DOHH2 (cell line): Measurements from ENCODE around the gene PLXND1.

Experiments
- H3F3A ChIP-seq: fragments of 200-600 bp; sonication (generic), shearing (Covaris generic); 2 replicates; pipeline ENCODE4 v1.6.0; 2016; ENCODE audit warnings: antibody characterized with exemption, mild to moderate bottlenecking; ENCODE audit not compliant: control insufficient read depth, insufficient read depth
- H3K27ac ChIP-seq: fragments of 200-600 bp; sonication (generic); 2 replicates; pipeline ENCODE4 v1.5.1; 2014; ENCODE audit warnings: low read depth, mild to moderate bottlenecking, low read length, moderate library complexity
- H3K27me3 ChIP-seq: fragments of 200-600 bp; sonication (generic); 2 replicates; pipeline ENCODE4 v1.6.1; 2014; ENCODE audit warnings: mild to moderate bottlenecking, low read length, mixed read lengths; ENCODE audit not compliant: control insufficient read depth
- H3K36me3 ChIP-seq: fragments of 200-600 bp; sonication (generic); 2 replicates; pipeline ENCODE4 v1.6.1; 2014; ENCODE audit warnings: mild to moderate bottlenecking, low read length, moderate library complexity, mixed read lengths; ENCODE audit not compliant: control insufficient read depth
- H3K4me1 ChIP-seq: fragments of 200-600 bp; sonication (generic); 2 replicates; pipeline ENCODE4 v1.6.1; 2014; ENCODE audit warnings: mild to moderate bottlenecking, low read length, mixed read lengths; ENCODE audit not compliant: control insufficient read depth
- H3K4me2 ChIP-seq: fragments of 200-600 bp; sonication (generic); 2 replicates; pipeline ENCODE4 v1.6.0; 2014; ENCODE audit warnings: mild to moderate bottlenecking, low read length, moderate library complexity
- H3K4me3 ChIP-seq: fragments of 200-600 bp; sonication (generic); 2 replicates; pipeline ENCODE4 v1.5.1; 2014; ENCODE audit warnings: mild to moderate bottlenecking, low read length, mixed read lengths
- H3K79me2 ChIP-seq: fragments of 200-600 bp; sonication (generic); 2 replicates; pipeline ENCODE4 v1.6.1; 2014; ENCODE audit warnings: mild to moderate bottlenecking, low read length, mixed read lengths; ENCODE audit not compliant: control insufficient read depth
- H3K9me2 ChIP-seq: fragments of 200-600 bp; sonication (generic); replicated peaks from 2 replicates; pipeline ENCODE4 v1.6.1; 2014; ENCODE audit warnings: mild to moderate bottlenecking, low read length, mixed read lengths; ENCODE audit not compliant: control insufficient read depth
- H3K9me3 ChIP-seq: fragments of 200-600 bp; sonication (generic); 2 replicates; pipeline ENCODE4 v1.6.1; 2014; ENCODE audit warnings: antibody characterized with exemption, low read length, mixed read lengths; ENCODE audit not compliant: control insufficient read depth, insufficient read depth
- H4K20me1 ChIP-seq: fragments of 200-600 bp; sonication (generic); 2 replicates; pipeline ENCODE4 v1.6.0; 2014; ENCODE audit warnings: low read depth, mild to moderate bottlenecking, antibody characterized with exemption, low read length, moderate library complexity; ENCODE audit not compliant: control insufficient read depth, insufficient read depth
- EZH2phosphoT487 ChIP-seq: fragments of 200-600 bp; sonication (generic); IDR thresholded peaks from 2 replicates; pipeline ENCODE4 v1.6.1; 2017; ENCODE audit warnings: borderline replicate concordance, mild to moderate bottlenecking, antibody characterized with exemption, low read length, moderate library complexity, mixed read lengths
- TF ChIP-seq, protein P1 (sequence below): fragments of 200-600 bp; sonication (generic); IDR thresholded peaks from one replicate; pipeline ENCODE4 v1.5.1; 2014; ENCODE audit warnings: antibody characterized with exemption, mild to moderate bottlenecking, low read depth, low read length; ENCODE audit not compliant: poor library complexity, severe bottlenecking

The PLXND1 gene

GRCh38 chr3:129553171-129553570 is 53.3 kb downstream of the PLXND1 start:
- Histone ChIP-seq H3K27ac (no peak overlapping the region), H3K4me3 (no peak overlapping the region), H3K27me3 (peaks cover 4% of the 10 kb centered on the region; the same call in 1 of the 2 replicates), H3K36me3 (no peaks in the 10 kb centered on the region), H3K9me2 (no peaks in the 10 kb centered on the region), H3K4me2 (no peak overlapping the region), H3K4me1 (no peaks in the 10 kb centered on the region; the same call in 1 of the 2 replicates), H3K79me2 (no peaks in the 10 kb centered on the region), H3F3A (no peaks in the 10 kb centered on the region), H3K9me3 (no peaks in the 10 kb centered on the region), H4K20me1 (no peaks in the 10 kb centered on the region)
- TF ChIP-seq EZH2phosphoT487, result no peak
- TF ChIP-seq, protein P1, sequence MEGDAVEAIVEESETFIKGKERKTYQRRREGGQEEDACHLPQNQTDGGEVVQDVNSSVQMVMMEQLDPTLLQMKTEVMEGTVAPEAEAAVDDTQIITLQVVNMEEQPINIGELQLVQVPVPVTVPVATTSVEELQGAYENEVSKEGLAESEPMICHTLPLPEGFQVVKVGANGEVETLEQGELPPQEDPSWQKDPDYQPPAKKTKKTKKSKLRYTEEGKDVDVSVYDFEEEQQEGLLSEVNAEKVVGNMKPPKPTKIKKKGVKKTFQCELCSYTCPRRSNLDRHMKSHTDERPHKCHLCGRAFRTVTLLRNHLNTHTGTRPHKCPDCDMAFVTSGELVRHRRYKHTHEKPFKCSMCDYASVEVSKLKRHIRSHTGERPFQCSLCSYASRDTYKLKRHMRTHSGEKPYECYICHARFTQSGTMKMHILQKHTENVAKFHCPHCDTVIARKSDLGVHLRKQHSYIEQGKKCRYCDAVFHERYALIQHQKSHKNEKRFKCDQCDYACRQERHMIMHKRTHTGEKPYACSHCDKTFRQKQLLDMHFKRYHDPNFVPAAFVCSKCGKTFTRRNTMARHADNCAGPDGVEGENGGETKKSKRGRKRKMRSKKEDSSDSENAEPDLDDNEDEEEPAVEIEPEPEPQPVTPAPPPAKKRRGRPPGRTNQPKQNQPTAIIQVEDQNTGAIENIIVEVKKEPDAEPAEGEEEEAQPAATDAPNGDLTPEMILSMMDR, result no peak

DNA sequence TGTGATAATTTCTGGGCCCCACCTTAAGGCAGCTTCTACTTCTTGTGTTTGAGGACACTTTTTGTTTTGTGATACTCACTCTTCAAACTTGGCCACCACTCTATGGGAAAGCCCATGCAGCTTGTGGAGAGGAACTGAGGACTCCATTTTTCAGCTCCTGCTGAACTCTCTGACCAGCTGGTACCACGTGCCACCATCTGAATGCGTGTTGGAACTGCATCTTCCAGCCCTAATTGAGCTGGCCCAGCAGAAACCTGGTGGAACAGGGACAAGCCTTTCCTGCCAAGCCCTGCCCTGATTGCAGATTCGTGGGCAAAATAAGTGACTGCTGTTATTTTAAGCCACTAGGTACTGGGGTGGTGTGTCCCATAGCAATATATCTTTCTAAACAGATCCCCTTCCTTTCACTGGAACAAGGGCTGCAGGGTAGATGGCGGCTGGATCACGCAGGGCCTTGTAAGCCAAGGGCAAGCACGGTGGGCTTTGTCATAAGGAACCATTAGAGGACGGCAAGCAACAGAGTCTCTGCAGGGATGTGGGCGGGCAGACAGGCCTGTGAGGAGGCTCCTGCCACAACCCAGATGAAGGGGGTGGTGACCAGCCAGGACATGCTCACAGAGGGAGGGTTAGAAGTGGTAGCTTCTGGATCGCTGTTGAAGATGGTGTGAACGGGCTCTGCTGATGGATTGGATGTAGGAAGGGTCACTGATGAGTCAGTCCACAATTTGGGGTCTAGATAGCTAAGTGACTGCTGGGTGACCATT is 54.0 kb downstream of the PLXND1 start:
- H3K4me3 ChIP-seq, result no peak overlapping the region
- no peaks in the 10 kb centered on the region for H3F3A ChIP-seq
- H3K36me3 ChIP-seq, result no peaks in the 10 kb centered on the region
- no peaks in the 10 kb centered on the region for H3K9me3 ChIP-seq
- no peaks in the 10 kb centered on the region for H3K79me2 ChIP-seq
- H3K4me1 ChIP-seq, result no peaks in the 10 kb centered on the region
- H3K27me3 ChIP-seq, result peaks cover 4% of the 10 kb centered on the region; the same call in 1 of the 2 replicates
- TF ChIP-seq, protein P1, result no peak
- TF ChIP-seq EZH2phosphoT487, result no peak
- H3K9me2 ChIP-seq, result no peaks in the 10 kb centered on the region
- no peaks in the 10 kb centered on the region for H4K20me1 ChIP-seq
- no peak overlapping the region for H3K27ac ChIP-seq
- H3K4me2 ChIP-seq, result no peak overlapping the region

GRCh38 chr3:129549805-129550204 is 56.7 kb downstream of the PLXND1 start:
- no peaks in the 10 kb centered on the region for H3K36me3 ChIP-seq
- H3K4me1 ChIP-seq, result no peaks in the 10 kb centered on the region
- H3K27ac ChIP-seq, result no peak overlapping the region
- TF ChIP-seq, protein P1, result no peak
- no peak for TF ChIP-seq EZH2phosphoT487
- no peaks in the 10 kb centered on the region for H4K20me1 ChIP-seq
- no peak overlapping the region for H3K4me3 ChIP-seq
- no peaks in the 10 kb centered on the region for H3K79me2 ChIP-seq
- H3K4me2 ChIP-seq, result no peak overlapping the region
- H3K27me3 ChIP-seq, result peaks cover 2% of the 10 kb centered on the region; the same call in 1 of the 2 replicates
- no peaks in the 10 kb centered on the region for H3K9me3 ChIP-seq
- H3K9me2 ChIP-seq, result no peaks in the 10 kb centered on the region
- H3F3A ChIP-seq, result no peaks in the 10 kb centered on the region
